HFFc6 (cell line): ENCODE data around the gene C20orf204. TPM values are rescaled to one million over a fixed set of nuclear protein-coding genes. Genes with fewer than 3 reads are reported as not detected.

Source experiments
- DNase-seq: peaks from one replicate; pipeline ENCODE4 v3.0.0-alpha.2; 2018
- H3K27ac Mint-ChIP-seq: 2 replicates; pipeline ENCODE4 v1.8.0; 2020; ENCODE audit warnings: mild to moderate bottlenecking, mixed read lengths
- H3K27me3 Mint-ChIP-seq: 2 replicates; pipeline ENCODE4 v1.8.0; 2021; ENCODE audit warnings: mild to moderate bottlenecking, moderate library complexity, mixed read lengths; ENCODE audit not compliant: insufficient read depth
- H3K36me3 Mint-ChIP-seq: 2 replicates; pipeline ENCODE4 v1.8.0; 2021; ENCODE audit warnings: low read depth, mixed read lengths
- H3K4me1 Mint-ChIP-seq: 2 replicates; pipeline ENCODE4 v1.8.0; 2020; ENCODE audit warnings: low read depth, mixed read lengths
- H3K4me3 Mint-ChIP-seq: 2 replicates; pipeline ENCODE4 v1.8.0; 2020; ENCODE audit warnings: mild to moderate bottlenecking, moderate library complexity, mixed read lengths
- H3K9me3 Mint-ChIP-seq: 2 replicates; pipeline ENCODE4 v1.8.0; 2020; ENCODE audit warnings: mild to moderate bottlenecking, mixed read lengths
- CTCF ChIP-seq: fragments of 200-600 bp; sonication (generic); IDR thresholded peaks from 2 replicates; pipeline ENCODE4 v1.5.0; 2021; ENCODE audit warnings: antibody characterized with exemption, mild to moderate bottlenecking
- total RNA-seq, 6 experiments: library from RNA; stranded (reverse); fragmentation: NEBNext Ultra II Directional; extraction: Animal tissue kit (Norgen Biotek cat#: 25700); gene quantifications; 2 replicates in 1 of 6; 3 replicates in 5 of 6; pipeline ENCODE4 v1.2.3, GENCODE V29; 2021

Gene C20orf204
- total RNA-seq, 6 experiments from 2014 or later, result 0.32 to 0.57 (median 0.42) TPM

GRCh38 chr20:64077094-64077493 is 41.1 kb downstream of the C20orf204 start:
- Mint-ChIP-seq H3K27me3 (peaks cover 8% of the 10 kb centered on the region), H3K4me3 (no peak overlapping the region), H3K9me3 (no peaks in the 10 kb centered on the region), H3K27ac (no peak overlapping the region), H3K4me1 (peaks cover 8% of the 10 kb centered on the region; the same call in 1 of the 2 replicates), H3K36me3 (no peaks in the 10 kb centered on the region)
- no peak for DNase-seq
- TF ChIP-seq CTCF, result no peak

- Mint-ChIP-seq H3K27ac (no peak overlapping the region), H3K4me3 (no peak overlapping the region), H3K27me3 (peaks cover 8% of the 10 kb centered on the region), H3K4me1 (peaks cover 8% of the 10 kb centered on the region; the same call in 1 of the 2 replicates), H3K36me3 (no peaks in the 10 kb centered on the region), H3K9me3 (no peaks in the 10 kb centered on the region)
- TF ChIP-seq CTCF, result no peak
- no peak for DNase-seq
Measured at GRCh38 chr20:64077541-64077875, 41.5 kb downstream of the C20orf204 start.

- Mint-ChIP-seq H3K4me3 (peak overlapping the region; percentile 89), H3K9me3 (no peaks in the 10 kb centered on the region), H3K4me1 (peaks cover 8% of the 10 kb centered on the region; the same call in 1 of the 2 replicates), H3K27ac (no peak overlapping the region), H3K27me3 (peaks cover 10% of the 10 kb centered on the region), H3K36me3 (no peaks in the 10 kb centered on the region)
- no peak for DNase-seq
- no peak for TF ChIP-seq CTCF
Measured at GRCh38 chr20:64077876-64078551, 42.0 kb downstream of the C20orf204 start.

- H3K27ac Mint-ChIP-seq, result no peak overlapping the region
- peaks cover 8% of the 10 kb centered on the region; the same call in 1 of the 2 replicates for H3K4me1 Mint-ChIP-seq
- no peaks in the 10 kb centered on the region for H3K36me3 Mint-ChIP-seq
- H3K27me3 Mint-ChIP-seq, result peaks cover 13% of the 10 kb centered on the region
- no peaks in the 10 kb centered on the region for H3K9me3 Mint-ChIP-seq
- H3K4me3 Mint-ChIP-seq, result peak overlapping the region; percentile 89
- no peak for TF ChIP-seq CTCF
- DNase-seq, result no peak
Measured at GRCh38 chr20:64078934-64079272, 42.9 kb downstream of the C20orf204 start.

- no peak for DNase-seq
- H3K27me3 Mint-ChIP-seq, result peaks cover 13% of the 10 kb centered on the region
- H3K27ac Mint-ChIP-seq, result 0 out of 2 replicates have a peak within 1 kb of the TSS, but pooled peaks have one; percentile 13
- H3K4me3 Mint-ChIP-seq, result peak within 1 kb of the TSS; percentile 89
- no peaks in the 10 kb centered on the region for H3K9me3 Mint-ChIP-seq
- no peaks in the 10 kb centered on the region for H3K36me3 Mint-ChIP-seq
- peak; percentile 28; the same call in 1 of the 2 replicates for TF ChIP-seq CTCF
- H3K4me1 Mint-ChIP-seq, result peaks cover 8% of the 10 kb centered on the region; the same call in 1 of the 2 replicates
Measured at GRCh38 chr20:64079273-64080012, 43.5 kb downstream of the C20orf204 start, which contains the start of gene RGS19. RGS19 (minus strand) TSS chr20:64079518; CDS start chr20:64076886, 2,632 bp downstream.
